ELF-1 (cell line): ENCODE results near the gene EDC4.
"Not testable (repeated sequence)": the region's sequence is repeated elsewhere in the genome, so short reads cannot be mapped to it uniquely, and the experiment has no call there.

ENCODE experiments used
- DNase-seq: peaks from one replicate; pipeline ENCODE4 v3.0.0-alpha.2; 2016; ENCODE audit warnings: low read depth, low spot score

EDC4 gene

DNA sequence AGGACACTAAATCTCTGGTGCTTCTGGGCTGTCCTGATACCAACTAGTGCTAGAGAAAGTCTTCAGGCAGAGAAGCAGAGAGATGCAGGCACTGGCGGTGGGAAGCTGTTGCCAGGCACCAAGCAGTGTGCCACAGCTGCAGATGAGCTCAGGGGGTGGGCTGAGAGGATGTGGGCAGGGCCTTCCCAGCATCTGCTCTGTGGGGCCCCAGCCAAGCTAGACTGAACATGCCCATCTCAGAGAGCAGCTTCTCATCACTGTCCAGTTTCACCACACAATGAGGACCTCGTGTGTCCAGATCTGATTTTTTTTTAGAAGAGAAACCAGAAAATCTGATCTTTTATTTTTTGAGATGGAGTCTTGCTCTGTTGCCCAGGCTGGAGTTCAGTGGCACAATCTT lies 37.3 kb downstream of the EDC4 start:
- no peak for DNase-seq

DNA sequence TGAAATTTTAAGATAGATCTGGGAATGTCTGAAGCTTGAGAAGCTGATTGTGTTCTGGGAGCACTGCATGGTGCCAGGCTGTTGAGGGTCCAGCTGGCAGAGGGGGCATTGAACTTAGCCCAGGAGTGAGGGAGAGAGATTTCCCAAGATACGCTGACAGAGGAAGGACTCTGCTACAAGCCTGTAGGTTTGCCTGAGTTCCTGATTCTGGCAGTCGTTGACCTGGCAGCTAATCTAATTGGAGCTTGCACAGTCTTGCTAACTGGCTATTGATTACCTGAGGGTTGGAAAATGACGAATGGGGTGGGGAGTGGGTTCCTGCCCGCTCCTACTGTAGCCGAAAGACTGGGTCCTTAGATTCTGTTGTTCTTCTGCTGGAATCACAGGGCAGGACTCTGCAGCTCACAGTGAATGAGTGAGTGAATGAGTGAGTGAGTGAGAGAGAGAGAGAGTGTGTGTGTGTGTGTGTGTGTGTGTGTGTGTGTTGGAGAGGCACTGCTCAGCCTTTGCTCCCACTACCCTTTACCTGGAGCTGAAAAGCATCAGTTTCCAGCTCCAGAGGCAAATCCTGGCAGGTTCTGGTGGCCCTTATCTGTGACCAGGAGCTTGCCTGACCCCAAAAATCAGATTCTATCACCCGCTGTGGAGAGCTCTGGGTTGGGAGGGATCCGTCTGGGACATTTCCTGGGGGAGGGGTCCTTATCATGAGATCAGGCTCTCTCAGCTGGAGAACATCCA lies 42.1 kb downstream of the EDC4 start:
- peak; percentile 73 for DNase-seq

DNA sequence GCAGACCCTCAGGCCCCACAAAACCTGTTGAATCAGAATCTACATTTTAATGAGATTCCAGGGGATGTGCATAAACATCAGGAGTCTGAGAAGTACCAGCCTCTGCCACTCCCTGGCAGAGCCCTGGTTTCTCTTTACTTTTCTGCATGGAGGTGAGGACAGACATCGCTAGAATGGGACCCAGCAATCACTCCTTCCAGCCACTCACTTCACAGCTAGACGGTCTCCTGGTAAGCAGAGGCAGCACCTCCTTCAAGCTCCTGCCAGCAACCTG lies 42.6 kb downstream of the EDC4 start:
- not testable (repeated sequence) for DNase-seq

DNA sequence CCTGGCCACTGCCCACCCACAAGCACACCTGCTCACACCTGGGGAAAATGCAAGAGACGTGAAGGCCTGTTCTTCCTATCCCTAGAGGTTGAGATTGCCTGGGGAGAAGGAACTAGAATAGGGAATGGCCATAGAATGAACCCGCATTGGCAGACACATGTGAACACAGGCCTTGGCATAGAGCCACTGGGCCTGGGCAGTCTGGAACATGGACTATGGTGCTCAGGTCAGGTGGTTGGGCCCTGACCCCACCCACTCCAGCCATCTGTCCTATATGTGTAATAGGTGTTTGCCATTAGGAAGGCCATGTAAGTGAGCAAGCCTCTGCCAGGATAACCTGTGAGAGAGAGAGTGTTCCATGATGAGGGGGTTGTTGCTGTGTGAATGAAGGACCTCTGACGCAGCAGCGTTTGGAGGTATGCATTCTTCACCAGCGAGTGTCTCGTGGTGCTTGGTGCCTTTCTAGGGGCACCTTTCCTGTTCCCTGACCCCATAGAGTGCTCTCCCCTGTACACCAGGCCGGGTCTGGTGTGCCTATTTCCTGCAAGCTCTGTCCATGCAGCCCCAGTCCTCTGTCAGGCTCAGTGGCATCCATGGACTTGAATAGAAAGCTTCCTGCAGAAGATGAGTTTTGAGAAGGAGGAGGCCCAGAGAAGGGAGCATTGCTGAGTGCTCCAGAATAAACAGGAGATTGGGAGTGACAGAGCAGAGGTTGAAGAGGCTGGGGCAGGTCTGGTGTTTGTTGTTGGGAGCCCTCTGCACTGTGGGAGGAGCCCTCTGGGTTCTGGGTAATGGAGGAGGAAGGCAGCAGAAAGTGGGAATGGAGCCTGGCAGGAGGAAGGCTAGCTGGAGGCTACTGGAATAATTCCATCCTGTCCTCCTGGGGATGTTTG lies 43.2 kb downstream of the EDC4 start:
- no peak for DNase-seq

DNA sequence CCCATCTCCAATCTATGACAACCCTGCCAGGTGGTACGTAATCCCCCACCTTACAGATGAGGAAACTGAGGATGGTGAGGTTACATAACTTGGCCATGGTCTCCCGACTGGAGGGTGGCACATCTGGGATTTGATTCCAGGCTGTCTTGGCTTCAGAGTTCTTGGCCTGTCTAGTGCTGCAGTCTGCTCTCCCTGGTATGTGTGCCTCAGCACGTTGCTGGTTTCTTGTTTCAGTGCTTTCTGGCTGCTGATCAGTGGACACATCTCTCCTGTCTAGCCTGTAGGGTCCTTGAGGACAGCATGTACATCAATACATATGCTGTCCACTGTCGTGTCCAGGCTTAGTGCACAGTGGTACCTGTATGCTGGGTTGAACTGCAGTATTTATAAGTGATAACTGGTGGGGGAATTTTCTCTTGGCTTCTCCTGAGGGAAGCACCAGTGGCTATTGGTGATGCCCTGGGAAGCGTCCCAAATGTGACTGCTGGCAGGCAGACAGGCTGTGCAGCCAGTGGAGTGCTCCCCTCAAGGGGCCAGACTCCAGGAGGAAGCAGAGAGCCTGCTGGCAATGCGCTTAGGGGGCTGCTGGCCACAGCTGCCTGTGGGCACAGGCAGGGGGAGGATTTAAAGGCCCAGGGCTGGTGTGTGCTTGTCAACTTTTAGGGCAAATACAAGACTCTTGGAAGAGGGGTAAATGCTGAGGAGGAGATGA lies 44.4 kb downstream of the EDC4 start:
- DNase-seq: no peak

DNA sequence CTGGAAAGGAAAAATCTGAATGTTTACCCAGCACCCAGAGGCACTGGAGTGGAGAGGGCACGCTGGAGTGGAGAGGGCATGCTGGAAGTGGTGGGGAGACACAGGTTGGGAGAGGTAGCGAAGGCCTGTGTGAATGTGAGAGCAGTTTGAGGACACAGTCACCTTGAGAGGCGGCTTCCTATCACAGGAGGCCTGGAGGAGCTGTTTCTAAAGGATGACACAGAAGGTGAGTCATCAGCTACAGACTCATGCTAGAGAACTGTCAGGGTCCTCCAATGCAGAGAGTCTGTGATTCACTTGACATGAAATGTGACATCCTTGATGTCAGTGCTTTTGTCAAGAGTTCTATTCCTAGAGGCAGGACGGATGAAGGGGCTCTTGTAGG lies 45.0 kb downstream of the EDC4 start:
- DNase-seq: no peak

DNA sequence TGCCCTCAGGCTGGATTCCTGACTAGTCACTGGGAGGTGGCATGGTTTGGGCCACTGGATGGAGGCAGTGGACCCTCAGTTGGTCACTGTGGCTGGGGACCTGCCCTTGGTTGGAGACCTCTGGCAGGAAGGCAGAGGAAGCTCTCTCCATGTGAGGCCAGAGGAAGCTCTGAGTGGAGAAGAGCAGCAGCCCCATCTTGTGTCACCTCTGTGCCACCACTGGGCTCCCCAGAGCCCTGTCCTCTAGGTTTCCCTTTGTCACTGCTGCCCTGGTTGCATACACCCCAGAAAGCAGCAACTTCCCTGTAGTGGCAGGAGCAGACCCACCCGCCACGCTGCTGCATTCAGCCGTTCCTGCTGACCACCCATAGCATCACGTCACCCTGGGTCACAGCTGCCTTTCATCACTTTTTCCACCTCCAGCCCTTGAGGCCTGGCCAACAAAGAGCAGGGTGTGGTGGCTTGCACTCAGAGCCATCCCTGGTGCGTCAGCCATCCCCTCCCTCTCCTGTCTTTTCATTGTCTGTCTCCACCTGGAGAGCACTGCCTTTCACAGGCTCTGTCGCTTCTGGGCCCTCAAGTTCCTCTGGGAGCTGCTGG lies 46.9 kb downstream of the EDC4 start:
- no peak for DNase-seq

DNA sequence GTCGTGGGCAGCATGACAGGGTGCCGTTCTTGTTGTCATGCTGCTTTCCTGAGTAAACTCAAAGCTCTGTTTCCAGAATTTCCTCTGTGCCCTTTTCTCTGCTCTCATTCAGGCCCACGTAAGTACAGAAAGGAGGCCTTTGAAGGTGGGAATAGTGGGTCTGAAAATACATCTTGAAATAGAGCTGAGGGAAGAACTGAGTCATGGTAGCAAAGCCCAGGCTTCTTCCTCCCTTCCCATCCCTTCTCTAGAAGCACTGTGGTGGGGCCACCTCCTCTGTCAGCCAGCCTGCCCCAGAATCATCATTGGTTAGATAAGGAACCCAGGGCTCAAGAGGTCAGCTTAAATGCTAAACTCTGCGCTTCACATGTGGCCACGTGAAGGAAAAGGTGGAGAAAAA lies 49.4 kb downstream of the EDC4 start:
- DNase-seq: no peak

DNA sequence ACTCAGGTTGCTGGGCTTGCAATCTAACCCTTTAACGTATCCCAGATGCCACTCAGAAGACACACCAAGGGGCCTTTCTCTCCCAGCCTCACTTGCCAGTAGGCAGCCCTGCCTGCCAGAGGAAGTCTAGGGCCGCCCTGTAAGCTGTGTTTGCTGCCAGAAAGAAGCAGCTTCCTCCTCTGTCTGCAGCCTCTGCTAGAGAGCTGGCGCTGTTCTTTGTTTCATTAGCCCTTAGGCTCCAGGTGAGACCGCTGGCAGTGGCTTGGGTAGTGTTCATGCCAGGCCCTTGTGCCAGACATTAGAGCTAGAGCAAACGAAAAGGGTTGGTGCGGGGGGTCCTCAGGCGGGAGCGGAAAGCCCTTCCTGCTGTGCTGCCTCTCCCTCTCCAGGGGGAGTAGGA lies 49.9 kb downstream of the EDC4 start:
- no peak for DNase-seq

DNA sequence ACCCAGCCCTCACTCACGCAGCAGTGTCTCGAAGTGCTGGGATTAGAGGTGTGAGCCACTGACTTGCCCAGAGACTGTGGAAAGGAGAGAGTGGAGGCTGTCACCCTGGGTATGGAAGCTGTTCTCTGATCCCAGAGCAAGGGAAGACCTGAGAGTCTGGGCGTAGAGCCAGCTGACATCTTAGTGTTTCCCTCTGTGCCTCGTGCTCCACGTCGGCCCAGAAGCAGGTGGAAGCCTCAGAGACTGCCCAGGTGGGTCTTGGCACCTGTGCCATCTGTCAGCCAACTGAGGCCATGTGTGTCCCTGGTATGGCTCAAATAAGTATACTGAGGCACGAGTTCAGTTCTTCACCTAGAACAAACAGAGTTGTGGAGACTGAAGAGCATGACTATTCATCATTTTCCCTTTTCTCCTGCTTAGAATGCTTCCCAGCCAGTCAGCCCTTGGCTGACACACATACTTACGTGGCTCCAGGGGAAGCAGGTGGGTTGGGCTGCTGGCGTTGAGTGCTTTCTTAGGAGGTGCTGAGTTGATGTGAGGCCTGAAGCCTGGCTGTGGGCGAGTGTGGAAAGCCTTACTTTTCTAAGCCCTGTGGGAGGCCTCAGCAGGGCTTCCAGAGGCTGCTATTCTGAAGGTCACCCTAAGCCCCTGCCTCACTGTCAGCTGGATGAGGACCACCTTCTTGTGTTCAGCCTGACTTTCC lies 50.7 kb downstream of the EDC4 start:
- no peak for DNase-seq

DNA sequence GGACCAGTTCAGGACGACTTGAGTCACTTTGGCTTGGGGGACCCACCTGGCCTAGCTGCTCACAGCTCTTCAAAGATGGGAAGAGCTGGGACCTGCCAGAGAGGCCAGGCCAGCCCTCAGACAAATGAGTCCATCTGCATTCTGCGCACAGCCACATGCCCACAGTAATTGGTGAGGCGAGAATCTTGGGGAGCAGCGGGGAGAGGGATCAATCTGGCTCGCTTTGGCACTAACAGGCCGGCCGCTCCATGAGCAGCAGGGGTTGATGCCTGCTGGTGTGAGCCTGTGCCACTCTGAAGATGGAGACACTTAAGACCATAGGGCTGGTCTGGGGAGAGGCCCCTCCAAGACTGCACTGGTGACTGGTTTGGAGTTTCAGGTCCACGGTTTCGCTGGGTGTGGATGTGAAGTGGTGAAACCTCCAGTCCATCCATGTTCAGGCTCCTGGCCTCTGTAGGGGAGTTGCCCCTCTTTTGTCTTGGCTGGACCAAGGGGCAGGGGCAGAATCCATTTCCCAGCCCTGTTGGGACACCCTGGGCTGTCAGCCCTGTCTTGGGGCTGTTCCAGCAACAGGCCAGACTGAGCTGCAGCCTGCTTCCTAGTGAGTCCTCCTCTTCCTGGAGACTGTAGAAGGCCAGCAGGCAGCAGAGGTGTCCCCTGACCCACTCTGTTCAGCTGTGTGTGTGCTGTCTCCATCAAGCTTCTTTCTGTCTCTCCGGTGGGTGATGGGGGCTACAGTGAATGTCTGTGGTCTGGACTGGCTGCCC lies 51.5 kb downstream of the EDC4 start:
- DNase-seq: no peak

DNA sequence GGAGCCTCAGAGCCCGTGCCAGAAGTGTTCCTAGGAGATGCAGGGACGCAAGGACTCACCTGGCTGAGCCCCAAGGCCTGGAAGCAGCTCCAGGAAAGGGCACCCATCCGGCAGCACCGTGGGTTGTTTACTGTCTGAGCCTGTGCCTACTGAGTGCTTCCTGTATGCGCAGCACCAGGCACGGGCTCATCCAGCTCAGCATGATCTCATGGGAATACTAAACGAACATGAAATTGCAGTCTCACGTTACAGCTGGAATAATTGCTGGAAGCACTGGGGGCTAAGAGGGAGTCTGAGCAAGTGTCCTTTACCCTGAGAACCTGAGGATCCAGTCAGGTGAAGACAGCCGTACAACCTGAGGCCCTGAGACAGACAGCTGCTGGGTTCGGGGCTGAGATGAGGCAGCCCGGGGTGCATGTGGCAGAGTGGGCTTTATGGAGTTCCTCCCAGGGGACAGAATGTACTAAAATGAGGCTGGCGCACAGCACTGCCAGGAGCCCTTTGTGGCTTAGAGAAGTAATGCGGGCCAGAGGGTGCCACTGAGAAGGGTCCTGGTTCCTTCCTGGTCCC lies 53.4 kb downstream of the EDC4 start:
- DNase-seq: peak; percentile 53

DNA sequence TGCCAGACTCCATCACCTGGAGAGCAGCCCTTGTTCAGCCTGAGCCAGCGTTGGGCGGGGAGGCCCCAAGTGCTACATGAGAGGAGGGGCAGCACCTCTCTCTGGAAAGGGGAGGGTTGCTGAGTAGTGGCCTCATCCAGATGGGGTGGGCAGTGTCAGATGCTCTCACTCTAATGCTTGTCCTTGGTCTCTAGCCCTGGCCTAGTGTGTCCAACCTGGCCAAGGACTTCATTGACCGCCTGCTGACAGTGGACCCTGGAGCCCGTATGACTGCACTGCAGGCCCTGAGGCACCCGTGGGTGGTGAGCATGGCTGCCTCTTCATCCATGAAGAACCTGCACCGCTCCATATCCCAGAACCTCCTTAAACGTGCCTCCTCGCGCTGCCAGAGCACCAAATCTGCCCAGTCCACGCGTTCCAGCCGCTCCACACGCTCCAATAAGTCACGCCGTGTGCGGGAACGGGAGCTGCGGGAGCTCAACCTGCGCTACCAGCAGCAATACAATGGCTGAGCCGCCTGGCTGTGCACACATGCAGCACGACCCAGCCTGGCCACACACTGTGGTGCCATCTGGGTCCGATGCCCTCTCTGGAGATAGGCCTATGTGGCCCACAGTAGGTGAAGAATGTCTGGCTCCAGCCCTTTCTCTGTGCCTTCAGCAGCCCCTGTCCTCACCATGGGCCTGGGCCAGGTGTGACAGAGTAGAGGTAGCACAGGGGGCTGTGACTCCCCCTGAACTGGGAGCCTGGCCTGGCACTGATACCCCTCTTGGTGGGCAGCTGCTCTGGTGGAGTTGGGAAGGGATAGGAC lies 54.5 kb downstream of the EDC4 start:
- no peak for DNase-seq

DNA sequence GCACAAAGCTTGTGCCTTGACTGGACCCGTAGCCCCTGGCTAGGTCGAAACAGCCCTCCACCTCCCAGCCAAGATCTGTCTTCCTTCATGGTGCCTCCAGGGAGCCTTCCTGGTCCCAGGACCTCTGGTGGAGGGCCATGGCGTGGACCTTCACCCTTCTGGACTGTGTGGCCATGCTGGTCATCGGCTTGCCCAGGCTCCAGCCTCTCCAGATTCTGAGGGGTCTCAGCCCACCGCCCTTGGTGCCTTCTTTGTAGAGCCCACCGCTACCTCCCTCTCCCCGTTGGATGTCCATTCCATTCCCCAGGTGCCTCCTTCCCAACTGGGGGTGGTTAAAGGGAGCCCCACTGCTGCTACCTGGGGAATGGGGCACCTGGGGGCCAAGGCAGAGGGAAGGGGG lies 55.3 kb downstream of the EDC4 start:
- DNase-seq: no peak

DNA sequence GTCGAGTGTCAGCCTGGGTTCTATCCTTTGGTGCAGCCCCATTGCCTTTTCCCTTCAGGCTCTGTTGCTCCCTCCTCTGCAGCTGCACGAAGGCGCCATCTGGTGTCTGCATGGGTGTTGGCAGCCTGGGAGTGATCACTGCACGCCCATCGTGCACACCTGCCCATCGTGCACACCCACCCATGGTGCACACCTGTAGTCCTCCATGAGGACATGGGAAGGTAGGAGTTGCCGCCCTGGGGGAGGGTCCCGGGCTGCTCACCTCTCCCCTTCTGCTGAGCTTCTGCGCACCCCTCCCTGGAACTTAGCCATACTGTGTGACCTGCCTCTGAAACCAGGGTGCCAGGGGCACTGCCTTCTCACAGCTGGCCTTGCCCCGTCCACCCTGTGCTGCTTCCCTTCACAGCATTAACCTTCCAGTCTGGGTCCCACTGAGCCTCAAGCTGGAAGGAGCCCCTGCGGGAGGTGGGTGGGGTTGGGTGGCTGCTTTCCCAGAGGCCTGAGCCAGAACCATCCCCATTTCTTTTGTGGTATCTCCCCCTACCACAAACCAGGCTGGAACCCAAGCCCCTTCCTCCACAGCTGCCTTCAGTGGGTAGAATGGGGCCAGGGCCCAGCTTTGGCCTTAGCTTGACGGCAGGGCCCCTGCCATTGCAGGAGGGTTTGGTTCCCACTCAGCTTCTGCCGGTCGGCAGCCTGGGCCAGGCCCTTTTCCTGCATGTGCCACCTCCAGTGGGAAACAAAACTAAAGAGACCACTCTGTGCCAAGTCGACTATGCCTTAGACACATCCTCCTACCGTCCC lies 55.9 kb downstream of the EDC4 start:
- DNase-seq: peak; percentile 81

DNA sequence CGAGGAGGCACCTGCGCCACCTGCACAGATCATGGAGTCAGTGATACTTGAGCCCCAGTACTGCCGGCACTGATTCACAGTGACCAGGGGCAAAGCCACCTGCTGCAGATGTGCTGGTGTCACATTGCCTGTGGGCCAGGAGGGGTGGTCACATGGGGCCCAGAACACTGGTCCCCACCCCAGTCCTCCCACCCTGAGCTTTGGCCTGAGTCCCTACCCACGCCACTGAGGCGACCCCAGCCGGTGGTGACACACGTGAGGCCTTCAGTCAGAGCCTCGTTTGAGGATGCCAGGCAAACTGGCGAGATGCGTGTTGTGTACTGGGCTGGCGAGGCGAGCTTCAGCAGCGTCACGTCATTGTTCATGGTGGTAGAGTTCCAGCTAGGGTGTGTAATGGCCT lies 57.3 kb downstream of the EDC4 start:
- no peak for DNase-seq

DNA sequence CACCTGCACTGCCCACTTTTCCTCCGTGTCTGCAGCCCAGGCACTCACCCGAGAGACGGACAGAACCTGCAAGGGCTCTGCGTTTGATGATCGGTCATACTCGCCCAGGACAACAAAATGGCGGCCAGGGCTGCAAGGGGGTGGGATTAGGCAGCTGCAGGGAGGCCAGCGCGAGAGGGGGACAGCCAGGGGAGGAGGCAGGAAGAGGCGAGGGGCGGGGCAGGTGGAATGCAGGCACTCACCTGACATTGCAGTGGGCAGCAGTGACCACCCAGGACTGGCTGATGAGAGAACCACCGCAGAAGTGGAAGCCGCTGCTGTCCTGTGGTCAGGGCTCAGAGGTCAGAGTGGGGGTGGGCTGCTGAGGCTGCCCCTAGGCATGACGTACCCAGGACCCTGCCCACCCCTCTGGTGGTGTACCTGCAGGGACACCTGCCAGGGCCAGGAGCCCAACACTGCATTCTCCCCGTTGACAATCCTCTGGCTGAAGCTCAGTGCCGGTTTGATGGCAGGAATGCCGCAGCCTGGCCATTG lies 57.9 kb downstream of the EDC4 start:
- no peak for DNase-seq
